Neural crest cell (in vitro differentiated cells): Measurements from ENCODE around the gene SLCO4A1. TPM values are rescaled to one million over a fixed set of nuclear protein-coding genes. Genes with fewer than 3 reads are reported as not detected.
A peak's percentile ranks its signal among the peaks of the same experiment; 100 is the strongest.

ENCODE experiments used
- DNase-seq: peaks from one replicate; pipeline ENCODE4 v3.0.0; 2021; ENCODE audit warnings: low read depth, mixed read lengths, low spot score
- H3K27ac Mint-ChIP-seq: one replicate; pipeline ENCODE4 v1.8.0; 2021; ENCODE audit warnings: mild to moderate bottlenecking, mixed read lengths; ENCODE audit not compliant: unreplicated experiment
- H3K27me3 Mint-ChIP-seq: 2 replicates; pipeline ENCODE4 v1.8.0; 2021; ENCODE audit warnings: low read depth, mild to moderate bottlenecking, mixed read lengths
- H3K36me3 Mint-ChIP-seq: 2 replicates; pipeline ENCODE4 v1.8.0; 2021; ENCODE audit warnings: low read depth, mild to moderate bottlenecking, mixed read lengths
- H3K4me1 Mint-ChIP-seq: 2 replicates; pipeline ENCODE4 v1.8.0; 2021; ENCODE audit warnings: mixed read lengths
- H3K4me3 Mint-ChIP-seq: one replicate; pipeline ENCODE4 v1.8.0; 2021; ENCODE audit warnings: mild to moderate bottlenecking, mixed read lengths
- H3K9me3 Mint-ChIP-seq: 2 replicates; pipeline ENCODE4 v1.8.0; 2021; ENCODE audit warnings: mixed read lengths
- CTCF ChIP-seq: fragments of 200-600 bp; sonication (generic); conservative IDR thresholded peaks from 2 replicates; pipeline ENCODE4 v1.5.0; 2021; ENCODE audit warnings: antibody characterized with exemption, mild to moderate bottlenecking
- total RNA-seq: library from RNA; stranded (reverse); gene quantifications from 2 replicates; pipeline ENCODE4 v1.2.1, GENCODE V29; 2021

Gene SLCO4A1
- total RNA-seq, 1 donor from 2014 or later, result 7.0 TPM

DNA sequence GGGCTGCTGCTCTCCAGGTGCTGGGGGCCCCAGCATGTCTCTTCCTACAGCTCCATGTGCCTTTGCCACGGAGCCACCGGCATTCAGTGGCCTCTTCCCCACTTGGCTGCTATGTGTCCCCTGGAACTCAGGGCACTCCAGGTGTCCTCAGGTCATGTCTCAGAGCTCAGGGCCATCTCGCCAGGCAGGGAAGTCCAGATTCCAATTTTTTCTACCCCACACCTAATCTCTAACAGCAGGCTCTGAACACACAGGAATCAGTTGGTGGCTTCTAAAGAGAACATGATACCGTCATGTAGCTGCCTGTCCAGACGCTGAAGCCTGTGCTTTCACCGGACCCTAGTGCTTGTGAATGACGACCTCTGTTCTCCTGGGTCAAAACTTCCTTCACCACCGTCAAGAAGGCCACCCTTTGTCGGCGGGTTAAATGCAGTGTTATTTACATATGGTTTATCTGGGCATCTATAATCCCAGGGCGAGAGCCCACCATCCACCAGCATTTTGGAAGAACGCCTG lies 4.2 kb upstream of the SLCO4A1 start:
- no peak for TF ChIP-seq CTCF

DNA sequence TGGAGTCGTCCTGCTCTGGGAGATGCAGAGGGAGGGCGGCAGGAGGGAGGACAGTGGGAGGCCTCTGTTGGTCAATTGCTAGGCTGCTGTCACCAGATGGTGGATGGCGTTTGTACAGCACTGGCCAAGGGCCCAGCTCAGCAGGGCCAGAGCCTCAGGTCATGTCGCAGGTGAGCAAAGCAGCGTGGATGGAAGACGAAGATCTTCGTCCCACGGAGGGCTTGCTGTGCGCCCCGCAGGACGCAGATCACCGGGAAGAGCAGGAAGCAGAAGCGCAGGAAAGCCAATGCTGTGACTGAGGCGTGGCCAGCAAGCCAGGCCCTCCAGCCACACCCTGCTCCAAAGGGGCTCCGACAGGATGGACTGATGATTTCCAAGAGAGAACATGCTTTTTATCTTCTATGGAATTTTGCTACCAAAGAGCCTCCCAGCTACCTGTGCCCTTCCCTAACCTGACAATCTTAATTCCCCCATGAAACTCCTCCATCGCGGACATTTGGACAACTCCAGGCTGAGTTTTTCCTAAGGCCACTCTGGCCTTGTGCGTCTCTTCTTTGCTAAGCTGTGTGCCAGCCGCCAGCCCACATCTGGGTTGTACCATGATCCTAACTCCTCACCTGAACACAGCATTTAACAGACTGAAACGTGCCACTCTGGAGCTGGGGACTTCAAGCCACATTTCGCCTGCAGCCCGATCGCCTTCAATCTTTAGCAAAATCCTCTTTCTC lies 3.5 kb upstream of the SLCO4A1 start:
- Mint-ChIP-seq H3K27me3 (peaks cover 58% of the 10 kb centered on the region), H3K4me3 (no peak overlapping the region), H3K9me3 (no peaks in the 10 kb centered on the region), H3K36me3 (no peaks in the 10 kb centered on the region), H3K27ac (no peak overlapping the region), H3K4me1 (peaks cover 12% of the 10 kb centered on the region)
- no peak for TF ChIP-seq CTCF
- DNase-seq, result no peak

More for the DNA sequence above, 4.2 kb upstream of the SLCO4A1 start:
- Mint-ChIP-seq H3K27me3 (peaks cover 57% of the 10 kb centered on the region), H3K36me3 (no peaks in the 10 kb centered on the region), H3K27ac (no peak overlapping the region), H3K4me3 (peak overlapping the region; percentile 16), H3K4me1 (peaks cover 16% of the 10 kb centered on the region), H3K9me3 (no peaks in the 10 kb centered on the region)
- no peak for DNase-seq

GRCh38 chr20:62639765-62640164 lies 2.5 kb upstream of the SLCO4A1 start:
- H3K27me3 Mint-ChIP-seq, result peaks cover 68% of the 10 kb centered on the region
- H3K4me1 Mint-ChIP-seq, result peaks cover 12% of the 10 kb centered on the region
- H3K27ac Mint-ChIP-seq, result no peak overlapping the region
- no peaks in the 10 kb centered on the region for H3K9me3 Mint-ChIP-seq
- no peak for TF ChIP-seq CTCF
- H3K36me3 Mint-ChIP-seq, result no peaks in the 10 kb centered on the region
- DNase-seq, result no peak
- no peak overlapping the region for H3K4me3 Mint-ChIP-seq

DNA sequence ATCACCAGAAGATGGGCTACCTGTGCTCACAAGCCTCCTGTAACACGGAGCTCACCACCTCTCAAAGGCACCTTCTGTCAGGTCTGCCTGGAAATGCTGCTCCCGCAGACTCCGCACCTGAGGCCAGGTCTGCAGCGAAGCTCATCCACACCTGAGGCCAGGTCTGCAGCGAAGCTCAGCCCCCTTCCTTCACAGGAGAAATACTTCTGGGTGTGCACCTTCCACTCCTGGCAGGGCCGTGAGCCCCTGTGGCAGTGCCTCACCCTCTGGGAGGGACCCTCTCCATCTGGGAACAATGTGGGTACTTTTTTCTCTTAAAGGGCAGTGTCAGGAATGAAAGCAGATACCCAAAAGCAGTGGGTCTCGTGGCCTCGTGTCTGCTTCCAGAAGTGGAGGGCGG lies 1.4 kb upstream of the SLCO4A1 start:
- no peak for TF ChIP-seq CTCF
- no peaks in the 10 kb centered on the region for H3K9me3 Mint-ChIP-seq
- no peaks in the 10 kb centered on the region for H3K36me3 Mint-ChIP-seq
- no peak overlapping the region for H3K4me3 Mint-ChIP-seq
- no peak overlapping the region for H3K27ac Mint-ChIP-seq
- peaks cover 12% of the 10 kb centered on the region for H3K4me1 Mint-ChIP-seq
- DNase-seq, result no peak
- H3K27me3 Mint-ChIP-seq, result peaks cover 71% of the 10 kb centered on the region

- peaks cover 68% of the 10 kb centered on the region for H3K27me3 Mint-ChIP-seq
- H3K4me3 Mint-ChIP-seq, result peak overlapping the region; percentile 84
Observed at GRCh38 chr20:62641321-62642050, 817 bp upstream of the SLCO4A1 start.

More at GRCh38 chr20:62641321-62642050, 817 bp upstream of the SLCO4A1 start:
- DNase-seq, result no peak
- H3K4me1 Mint-ChIP-seq, result peaks cover 12% of the 10 kb centered on the region
- no peaks in the 10 kb centered on the region for H3K36me3 Mint-ChIP-seq
- TF ChIP-seq CTCF, result no peak
- no peaks in the 10 kb centered on the region for H3K9me3 Mint-ChIP-seq
- H3K27ac Mint-ChIP-seq, result no peak overlapping the region
